Fibroblast of the aortic adventitia (primary cell): ENCODE data around the gene SP1. TPM values are rescaled to one million over a fixed set of nuclear protein-coding genes. Genes with fewer than 3 reads are reported as not detected.
"Not testable (repeated sequence)": the region's sequence is repeated elsewhere in the genome, so short reads cannot be mapped to it uniquely, and the experiment has no call there.

Experiments
- DNase-seq: peaks from one replicate; pipeline ENCODE4 v3.0.0-alpha.2; 2010; ENCODE audit warnings: low read depth
- H3K4me3 ChIP-seq: 2 replicates; pipeline ENCODE4 v1.5.1; 2011; ENCODE audit warnings: low read depth, mild to moderate bottlenecking, control low read depth, low read length, moderate library complexity
- total RNA-seq: library from RNA; depleted of rRNA; stranded (reverse); fragments of >200 nt; gene quantifications from 2 replicates; pipeline ENCODE4 v1.2.3, GENCODE V29; 2012; ENCODE audit warnings: low replicate concordance
- TF ChIP-seq, protein P1 (sequence below): IDR thresholded peaks from 2 replicates; pipeline ENCODE4 v1.5.1; 2011; ENCODE audit warnings: mild to moderate bottlenecking, low read length, control low read depth, inconsistent platforms; ENCODE audit not compliant: insufficient read depth

The SP1 gene
- total RNA-seq, 1 donor, result 63.3 TPM

- TF ChIP-seq, protein P1, sequence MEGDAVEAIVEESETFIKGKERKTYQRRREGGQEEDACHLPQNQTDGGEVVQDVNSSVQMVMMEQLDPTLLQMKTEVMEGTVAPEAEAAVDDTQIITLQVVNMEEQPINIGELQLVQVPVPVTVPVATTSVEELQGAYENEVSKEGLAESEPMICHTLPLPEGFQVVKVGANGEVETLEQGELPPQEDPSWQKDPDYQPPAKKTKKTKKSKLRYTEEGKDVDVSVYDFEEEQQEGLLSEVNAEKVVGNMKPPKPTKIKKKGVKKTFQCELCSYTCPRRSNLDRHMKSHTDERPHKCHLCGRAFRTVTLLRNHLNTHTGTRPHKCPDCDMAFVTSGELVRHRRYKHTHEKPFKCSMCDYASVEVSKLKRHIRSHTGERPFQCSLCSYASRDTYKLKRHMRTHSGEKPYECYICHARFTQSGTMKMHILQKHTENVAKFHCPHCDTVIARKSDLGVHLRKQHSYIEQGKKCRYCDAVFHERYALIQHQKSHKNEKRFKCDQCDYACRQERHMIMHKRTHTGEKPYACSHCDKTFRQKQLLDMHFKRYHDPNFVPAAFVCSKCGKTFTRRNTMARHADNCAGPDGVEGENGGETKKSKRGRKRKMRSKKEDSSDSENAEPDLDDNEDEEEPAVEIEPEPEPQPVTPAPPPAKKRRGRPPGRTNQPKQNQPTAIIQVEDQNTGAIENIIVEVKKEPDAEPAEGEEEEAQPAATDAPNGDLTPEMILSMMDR, result no peak
- DNase-seq, result peak; percentile 100
Observed at GRCh38 chr12:53441040-53441833, 61.3 kb downstream of the SP1 start, which contains the start of gene PRR13. Gene PRR13 (plus strand): TSS chr12:53441734. CDS start chr12:53442715, 981 bp downstream.

DNA sequence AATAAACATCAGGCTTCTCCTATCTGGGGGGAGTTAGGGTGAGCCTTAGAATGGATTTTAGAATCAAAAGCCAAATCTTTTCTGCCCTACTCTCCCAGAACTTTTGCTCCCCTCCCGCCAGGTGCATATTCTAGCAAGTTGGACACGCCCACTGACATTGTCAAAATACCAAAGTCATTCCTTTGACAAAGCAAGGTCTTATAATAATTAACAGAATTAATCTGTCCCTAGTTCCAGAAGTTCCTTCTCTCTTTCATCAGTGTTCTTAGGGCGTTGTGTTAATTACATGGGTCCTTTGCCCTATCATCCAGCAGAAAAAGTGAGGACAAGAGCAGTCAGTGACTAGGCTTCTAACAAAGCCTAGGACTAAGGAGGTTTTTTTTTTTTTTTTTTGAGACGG lies 64.0 kb downstream of the SP1 start:
- no peak for DNase-seq

More at GRCh38 chr12:53441040-53441833, 61.3 kb downstream of the SP1 start, which contains the start of gene PRR13:
- H3K4me3 ChIP-seq, result peak within 1 kb of the TSS; percentile 88

DNA sequence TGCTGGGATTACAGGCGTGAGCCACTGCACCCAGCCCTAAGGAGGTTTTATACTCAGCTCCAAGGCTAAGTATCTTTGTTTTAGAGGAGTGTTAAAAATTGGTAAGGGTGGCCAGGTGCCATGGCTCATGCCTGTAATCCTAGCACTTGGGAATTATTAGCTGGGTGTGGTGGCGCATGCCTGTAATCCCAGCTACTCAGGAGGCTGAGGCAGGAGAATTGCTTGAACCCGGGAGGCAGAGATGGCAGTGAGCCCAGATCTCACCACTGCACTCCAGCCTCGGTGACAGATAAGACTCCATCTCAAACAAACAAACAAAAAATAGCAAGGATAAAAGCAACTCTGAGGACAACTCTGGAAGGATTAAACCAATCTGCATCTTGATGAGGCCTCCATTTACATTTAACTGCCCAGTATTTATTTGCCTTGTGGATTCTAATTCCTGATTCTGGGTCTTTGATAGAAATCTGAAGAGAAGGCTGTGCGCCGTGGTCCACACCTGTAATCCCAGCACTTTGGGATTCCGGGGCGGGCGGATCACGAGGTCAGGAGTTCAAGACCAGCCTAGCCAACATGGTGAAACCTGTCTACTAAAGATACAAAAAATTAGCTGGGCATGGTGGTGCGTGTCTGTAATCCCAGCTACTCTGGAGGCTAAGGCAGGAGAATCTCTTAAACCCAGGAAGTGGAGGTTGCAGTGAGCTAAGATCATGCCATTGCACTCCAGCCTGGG lies 64.8 kb downstream of the SP1 start:
- not testable (repeated sequence) for DNase-seq, H3K4me3 ChIP-seq

More for the DNA sequence above, 64.0 kb downstream of the SP1 start:
- no peak overlapping the region for H3K4me3 ChIP-seq
- TF ChIP-seq, protein P1, result no peak

- DNase-seq, result no peak
- TF ChIP-seq, protein P1, result no peak
- no peak overlapping the region for H3K4me3 ChIP-seq
Observed at GRCh38 chr12:53450936-53451335, 71.0 kb downstream of the SP1 start.

DNA sequence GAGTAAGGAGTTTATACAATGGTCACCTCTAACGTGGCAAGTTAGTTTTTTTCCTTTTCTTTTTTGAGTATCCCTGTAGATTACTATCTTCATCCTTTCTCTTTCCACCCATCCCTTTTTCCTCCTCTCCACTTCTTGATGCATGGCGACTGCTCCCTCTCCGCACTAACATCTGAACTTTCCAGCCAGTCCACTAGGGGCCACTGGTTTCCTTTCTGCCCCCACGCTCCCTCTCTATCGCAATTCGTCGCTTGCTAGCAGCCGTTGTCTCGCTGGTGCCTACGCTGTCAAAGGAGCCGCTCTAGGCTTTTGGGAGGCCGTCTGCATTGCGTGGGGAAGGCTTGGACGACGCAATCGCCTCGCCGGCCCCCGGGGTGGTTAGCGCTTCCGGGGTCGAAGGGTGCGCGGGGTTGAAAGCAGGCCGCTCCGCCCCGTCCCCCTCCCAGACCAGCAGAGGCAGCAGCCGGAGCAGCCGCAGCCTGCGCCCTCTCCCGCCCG lies 71.7 kb downstream of the SP1 start, which contains the start of gene PCBP2:
PCBP2 (plus strand) TSS at position 442 of the 498 bp plus-strand sequence. CDS start 2,699 bp downstream, outside the sequence.
- H3K4me3 ChIP-seq, result peak within 1 kb of the TSS; percentile 76
- DNase-seq, result peak; percentile 100
- TF ChIP-seq, protein P1, result peak; percentile 89

DNA sequence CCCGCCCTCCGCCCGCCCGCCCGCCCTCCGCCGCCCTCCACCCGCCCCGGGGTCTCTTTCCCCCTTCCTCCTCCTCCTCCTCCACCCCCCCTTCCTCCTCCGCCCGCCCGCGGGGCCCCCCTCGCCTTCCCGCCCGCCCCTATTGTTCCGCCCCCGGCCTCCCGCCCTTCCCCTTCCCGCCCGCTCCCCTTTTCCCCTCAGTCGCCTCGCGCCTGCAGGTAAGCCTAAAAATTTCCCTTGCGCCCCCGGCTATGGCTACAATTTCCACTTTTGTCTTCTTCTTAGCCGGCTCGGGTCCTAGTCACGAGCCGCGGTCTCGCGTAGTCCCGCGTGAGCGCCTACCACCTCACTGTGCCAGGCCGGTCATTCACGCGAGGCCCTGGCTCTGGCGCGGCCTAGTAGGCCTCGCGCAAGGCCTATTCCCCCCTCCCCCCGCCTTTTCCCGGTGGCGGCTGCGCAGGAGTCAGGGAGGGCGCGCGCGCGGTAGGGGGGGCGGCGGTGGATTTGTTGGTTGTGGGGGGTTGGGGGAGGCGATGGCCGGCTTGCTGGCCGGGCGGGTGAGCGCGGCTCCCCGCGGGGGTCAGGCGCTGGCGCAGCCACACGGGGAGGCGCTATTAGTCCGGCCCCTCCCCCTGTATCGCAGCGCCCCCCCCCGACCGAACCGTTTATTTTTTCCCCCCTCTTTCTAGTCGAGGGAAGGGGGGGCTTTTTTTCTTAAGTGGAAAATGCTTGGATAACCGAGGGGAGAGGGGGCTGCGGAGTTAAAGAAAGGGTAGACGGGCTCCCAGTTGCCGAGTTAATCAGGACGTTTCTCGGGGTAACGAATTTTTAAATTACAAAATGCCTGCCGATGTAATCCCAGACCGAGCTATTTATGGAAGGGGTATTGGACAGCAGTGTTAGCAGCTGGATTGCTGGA lies 72.4 kb downstream of the SP1 start:
- peak overlapping the region; percentile 76 for H3K4me3 ChIP-seq
- DNase-seq, result peak; percentile 85
- TF ChIP-seq, protein P1, result no peak
